CD4-positive, alpha-beta T cell treated with Interleukin-6 at 100 ng/mL for 8 hours (primary cell): Measurements from ENCODE around the gene FAHD2B.
"Not testable (repeated sequence)": the region's sequence is repeated elsewhere in the genome, so short reads cannot be mapped to it uniquely, and the experiment has no call there.

Experiments used
- DNase-seq: peaks from one replicate; pipeline ENCODE4 v3.0.0-alpha.2; 2020; ENCODE audit warnings: mixed read lengths, low spot score

Gene FAHD2B

GRCh38 chr2:97067279-97068004 is 27.2 kb downstream of the FAHD2B start:
- no peak for DNase-seq

- DNase-seq = not testable (repeated sequence)
These were observed 28.7 kb downstream of the FAHD2B start for GRCh38 chr2:97066030-97066429.

DNA sequence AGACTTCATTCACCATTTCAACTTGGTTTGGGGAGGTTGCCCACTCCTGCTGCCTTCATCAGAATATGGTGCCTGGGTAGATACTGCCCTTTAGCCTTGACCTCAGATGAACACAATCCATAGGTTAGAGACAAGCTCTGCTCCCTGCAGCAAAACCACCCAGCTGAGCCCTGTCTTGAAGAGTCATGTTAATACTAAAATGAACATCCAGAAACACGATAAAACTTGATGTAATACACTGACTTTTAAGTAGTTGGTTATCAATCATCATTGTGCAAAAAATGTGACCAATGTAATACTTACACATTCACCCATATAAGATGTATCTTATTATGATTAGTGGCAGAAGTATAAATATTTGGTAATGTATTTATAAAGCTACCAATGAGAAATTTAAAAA is 32.7 kb downstream of the FAHD2B start:
- DNase-seq = not testable (repeated sequence)

GRCh38 chr2:97059782-97060181 is 34.9 kb downstream of the FAHD2B start:
- not testable (repeated sequence) for DNase-seq

GRCh38 chr2:97056150-97056549 is 38.5 kb downstream of the FAHD2B start:
- DNase-seq = not testable (repeated sequence)

- DNase-seq = not testable (repeated sequence)
These were observed 44.6 kb downstream of the FAHD2B start for GRCh38 chr2:97050032-97050431.

GRCh38 chr2:97048448-97048847 is 46.2 kb downstream of the FAHD2B start:
- not testable (repeated sequence) for DNase-seq

- not testable (repeated sequence) for DNase-seq
These were observed 48.0 kb downstream of the FAHD2B start for GRCh38 chr2:97046676-97047075.

GRCh38 chr2:97045895-97046499 is 48.7 kb downstream of the FAHD2B start:
- not testable (repeated sequence) for DNase-seq
